ENCODE data around the gene ZSWIM1. TPM values are rescaled to one million over a fixed set of nuclear protein-coding genes. Genes with fewer than 3 reads are reported as not detected.

Gene ZSWIM1
- total and polyA plus RNA-seq, 2 donors (not counting 3 experiments of a cell fraction or from before 2014, with no cell fraction given): 8.5 to 10.0 TPM

- no peak overlapping the region for H3K27ac ChIP-seq (ENCODE audit: insufficient read depth, low read depth, low read length)
- no peak for DNase-seq (ENCODE audit: low read depth, low spot score)
- ChIA-PET POLR2A (no interaction called here), CTCF (interaction anchor here (1.7 kb wide), 1 partner anchor 15 kb away, joined by 8 read pairs; the partner anchor contains the start of genes CTSA and NEURL2)
- no peaks in the 10 kb centered on the region for H4K20me1 ChIP-seq (replicated peaks; ENCODE audit: control insufficient read depth, extremely low read depth, insufficient read depth, low read length)
- peaks cover 0 to 18% of the 10 kb centered on the region in 2 experiments for H3K36me3 ChIP-seq (ENCODE audit: control insufficient read depth in 2 of 2, extremely low read depth in 1 of 2, insufficient read depth in 2 of 2, low read length in 2 of 2)
- dilution Hi-C loops (cut with MboI; ENCODE audit: extremely low pct_ligation_motif_present, low sequenced_read_pairs): no loop called here
- no peaks in the 10 kb centered on the region for H3K27me3 ChIP-seq (ENCODE audit: control insufficient read depth in 2 of 2, insufficient read depth in 2 of 2, low read length in 2 of 2)
- no peak overlapping the region for H2AFZ ChIP-seq (ENCODE audit: low read depth, low read length)
- H3K9me3 ChIP-seq (replicated peaks; ENCODE audit: control insufficient read depth, insufficient read depth, low read length): no peaks in the 10 kb centered on the region
- FAIRE-seq: no peak
- H3K4me2 ChIP-seq (ENCODE audit: insufficient read depth, low read length): no peak overlapping the region
- TF ChIP-seq, protein P1, sequence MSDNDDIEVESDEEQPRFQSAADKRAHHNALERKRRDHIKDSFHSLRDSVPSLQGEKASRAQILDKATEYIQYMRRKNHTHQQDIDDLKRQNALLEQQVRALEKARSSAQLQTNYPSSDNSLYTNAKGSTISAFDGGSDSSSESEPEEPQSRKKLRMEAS (IDR thresholded peaks at IDR 0.05; ENCODE audit: insufficient read depth, insufficient read length): no peak
- TF ChIP-seq FOS (IDR thresholded peaks at IDR 0.05; ENCODE audit: borderline replicate concordance, insufficient read depth, low read length): no peak
- TF ChIP-seq GATA2 (IDR thresholded peaks at IDR 0.05; ENCODE audit: insufficient read depth, insufficient read length, low read depth, low read length): no peak
- TF ChIP-seq POLR2AphosphoS5 (IDR thresholded peaks at IDR 0.05; ENCODE audit: insufficient read depth, low read depth, low read length): no peak
- no peak overlapping the region for H3K9ac ChIP-seq (replicated peaks; ENCODE audit: extremely low read depth, insufficient read depth, low read length)
- BruUV-seq (replicated peaks): no TSS peak
- intact Hi-C loops (cut with micrococcal nuclease): no loop called here
- H3K4me1 ChIP-seq (ENCODE audit: control insufficient read depth, extremely low read depth, insufficient read depth, low read length): peaks cover 3% of the 10 kb centered on the region
- H3K79me2 ChIP-seq (ENCODE audit: control insufficient read depth, insufficient read depth, low read length): no peaks in the 10 kb centered on the region
- no peaks in the 10 kb centered on the region for H3K9me1 ChIP-seq (replicated peaks; ENCODE audit: control insufficient read depth, extremely low read depth, insufficient read depth, low read length)
- H3K4me3 ChIP-seq (replicated peaks in 1 of 3; ENCODE audit: insufficient read depth in 1 of 3, low read depth in 1 of 3, low read length in 3 of 3): no peak overlapping the region
These were observed 24.6 kb downstream of the ZSWIM1 start for GRCh38 chr20:45905505-45906079.

- dilution Hi-C loops (cut with MboI; ENCODE audit: extremely low pct_ligation_motif_present, low sequenced_read_pairs): no loop called here
- TF ChIP-seq, protein P2, sequence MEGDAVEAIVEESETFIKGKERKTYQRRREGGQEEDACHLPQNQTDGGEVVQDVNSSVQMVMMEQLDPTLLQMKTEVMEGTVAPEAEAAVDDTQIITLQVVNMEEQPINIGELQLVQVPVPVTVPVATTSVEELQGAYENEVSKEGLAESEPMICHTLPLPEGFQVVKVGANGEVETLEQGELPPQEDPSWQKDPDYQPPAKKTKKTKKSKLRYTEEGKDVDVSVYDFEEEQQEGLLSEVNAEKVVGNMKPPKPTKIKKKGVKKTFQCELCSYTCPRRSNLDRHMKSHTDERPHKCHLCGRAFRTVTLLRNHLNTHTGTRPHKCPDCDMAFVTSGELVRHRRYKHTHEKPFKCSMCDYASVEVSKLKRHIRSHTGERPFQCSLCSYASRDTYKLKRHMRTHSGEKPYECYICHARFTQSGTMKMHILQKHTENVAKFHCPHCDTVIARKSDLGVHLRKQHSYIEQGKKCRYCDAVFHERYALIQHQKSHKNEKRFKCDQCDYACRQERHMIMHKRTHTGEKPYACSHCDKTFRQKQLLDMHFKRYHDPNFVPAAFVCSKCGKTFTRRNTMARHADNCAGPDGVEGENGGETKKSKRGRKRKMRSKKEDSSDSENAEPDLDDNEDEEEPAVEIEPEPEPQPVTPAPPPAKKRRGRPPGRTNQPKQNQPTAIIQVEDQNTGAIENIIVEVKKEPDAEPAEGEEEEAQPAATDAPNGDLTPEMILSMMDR (IDR thresholded peaks at IDR 0.05; ENCODE audit: extremely low read depth in 1 of 2, insufficient read depth in 1 of 2, low read depth in 1 of 2, low read length in 2 of 2): no peak
- TF ChIP-seq MYC (IDR thresholded peaks at IDR 0.05; ENCODE audit: low read depth, low read length) (no peak), POLR2AphosphoS5 (IDR thresholded peaks at IDR 0.05; ENCODE audit: insufficient read depth, low read depth, low read length) (no peak)
- intact Hi-C loops (cut with micrococcal nuclease): no loop called here
- Histone ChIP-seq H3K79me2 (ENCODE audit: control insufficient read depth, insufficient read depth, low read length) (no peaks in the 10 kb centered on the region), H3K4me1 (ENCODE audit: control insufficient read depth, extremely low read depth, insufficient read depth, low read length) (peaks cover 17% of the 10 kb centered on the region), H4K20me1 (replicated peaks; ENCODE audit: control insufficient read depth, extremely low read depth, insufficient read depth, low read length) (no peaks in the 10 kb centered on the region), H3K4me2 (ENCODE audit: insufficient read depth, low read length) (no peak overlapping the region), H3K27me3 (ENCODE audit: control insufficient read depth in 2 of 2, insufficient read depth in 2 of 2, low read length in 2 of 2) (no peaks in the 10 kb centered on the region), H3K4me3 (replicated peaks in 1 of 3; ENCODE audit: insufficient read depth in 1 of 3, low read depth in 1 of 3, low read length in 3 of 3) (no peak overlapping the region), H3K9ac (replicated peaks; ENCODE audit: extremely low read depth, insufficient read depth, low read length) (no peak overlapping the region), H3K27ac (ENCODE audit: insufficient read depth, low read depth, low read length) (no peak overlapping the region), H2AFZ (ENCODE audit: low read depth, low read length) (no peak overlapping the region), H3K9me1 (replicated peaks; ENCODE audit: control insufficient read depth, extremely low read depth, insufficient read depth, low read length) (no peaks in the 10 kb centered on the region), H3K36me3 (ENCODE audit: control insufficient read depth in 2 of 2, extremely low read depth in 1 of 2, insufficient read depth in 2 of 2, low read length in 2 of 2) (peaks cover 0 to 15% of the 10 kb centered on the region in 2 experiments), H3K9me3 (replicated peaks; ENCODE audit: control insufficient read depth, insufficient read depth, low read length) (no peaks in the 10 kb centered on the region)
- DNase-seq (ENCODE audit: low read depth, low spot score) (no peak), FAIRE-seq (no peak)
- ChIA-PET POLR2A (no interaction called here), CTCF (interaction anchor here (5.0 kb wide), 1 partner anchor 16 kb away, joined by 22 read pairs; the partner anchor contains the start of genes CTSA and NEURL2)
- BruUV-seq (replicated peaks): no TSS peak
These were observed 26.4 kb downstream of the ZSWIM1 start for GRCh38 chr20:45907219-45907948.

Data from endothelial cell of umbilical vein (primary cell).